ENCODE results near the gene PASK. TPM values are rescaled to one million over a fixed set of nuclear protein-coding genes. Genes with fewer than 3 reads are reported as not detected.

PASK gene
- total and polyA plus RNA-seq, 2 experiments from 2014 or later = 0.56 to 2.1 TPM

DNA sequence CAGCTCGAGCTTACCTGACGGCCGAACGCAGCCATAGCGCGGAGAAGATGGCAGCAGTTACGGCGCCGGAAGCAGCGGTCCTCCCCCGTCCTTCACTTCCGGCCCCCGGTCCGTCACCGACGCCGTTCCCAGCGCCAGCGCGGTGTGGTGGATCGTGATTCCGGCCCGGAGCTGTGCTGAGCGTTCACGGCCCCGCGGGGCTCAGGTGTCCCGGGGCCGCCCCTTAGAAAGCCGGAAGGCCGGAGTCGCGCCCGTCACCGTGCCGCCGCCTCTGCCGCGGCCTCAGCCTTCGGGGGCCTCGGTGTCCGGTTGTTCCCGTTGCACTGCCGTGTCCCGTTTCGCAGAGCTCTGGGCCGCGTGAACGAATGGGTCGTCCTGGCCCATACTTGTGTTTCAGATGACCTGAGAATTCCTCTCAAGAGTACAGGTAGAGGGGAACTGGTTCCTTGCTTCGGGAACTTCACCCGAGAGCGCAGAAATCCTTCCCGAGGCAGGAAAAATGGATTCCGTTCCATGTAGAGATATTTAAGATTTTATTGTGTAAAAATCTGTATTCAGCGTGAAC, 47.0 kb downstream of the PASK start, which contains the start of gene MTERF4:
MTERF4 (minus strand) TSS at position 49 of the 565 bp plus-strand sequence; CDS start at position 35, 14 bp downstream.
- WGBS, 2 experiments (ENCODE audit: low coverage in 1 of 2, low lambda C conversion rate in 2 of 2, missing lambda C conversion rate in 2 of 2) = 1 to 2% methylated on average over 51 to 56 of the region's 56 CpGs
- in situ Hi-C loops (cut with MboI) = no loop called here
- no peaks in the 10 kb centered on the region for H3K9me2 ChIP-seq (ENCODE audit: insufficient read depth)
- peak within 1 kb of the TSS; percentile 56 for H3K27ac ChIP-seq
- DNase-seq = peak; percentile 93
- peak within 1 kb of the TSS; percentile 92 for H3K9ac ChIP-seq
- H3K27me3 ChIP-seq (replicated peaks; ENCODE audit: insufficient read depth) = no peaks in the 10 kb centered on the region
- TF ChIP-seq EZH2phosphoT487 (IDR thresholded peaks at IDR 0.05; ENCODE audit: insufficient read depth, low read depth) = no peak
- no peak for TF ChIP-seq EZH2 (IDR thresholded peaks at IDR 0.05; ENCODE audit: insufficient read depth, poor library complexity, severe bottlenecking)
- peaks cover 10% of the 10 kb centered on the region for H3F3A ChIP-seq (ENCODE audit: insufficient read depth)
- H3K79me2 ChIP-seq (ENCODE audit: insufficient read depth) = peaks cover 59% of the 10 kb centered on the region
- H4K20me1 ChIP-seq (ENCODE audit: insufficient read depth) = no peaks in the 10 kb centered on the region
- H3K4me3 ChIP-seq = peak within 1 kb of the TSS; percentile 97
- H2AFZ ChIP-seq = peak within 1 kb of the TSS; percentile 100
- peaks cover 12% of the 10 kb centered on the region for H3K4me1 ChIP-seq (ENCODE audit: insufficient read depth)
- peak within 1 kb of the TSS; percentile 97 for H3K4me2 ChIP-seq (ENCODE audit: unreplicated experiment)
- no peaks in the 10 kb centered on the region for H3K36me3 ChIP-seq (ENCODE audit: low read depth)
- no peaks in the 10 kb centered on the region for H3K9me3 ChIP-seq (ENCODE audit: low read depth)

DNA sequence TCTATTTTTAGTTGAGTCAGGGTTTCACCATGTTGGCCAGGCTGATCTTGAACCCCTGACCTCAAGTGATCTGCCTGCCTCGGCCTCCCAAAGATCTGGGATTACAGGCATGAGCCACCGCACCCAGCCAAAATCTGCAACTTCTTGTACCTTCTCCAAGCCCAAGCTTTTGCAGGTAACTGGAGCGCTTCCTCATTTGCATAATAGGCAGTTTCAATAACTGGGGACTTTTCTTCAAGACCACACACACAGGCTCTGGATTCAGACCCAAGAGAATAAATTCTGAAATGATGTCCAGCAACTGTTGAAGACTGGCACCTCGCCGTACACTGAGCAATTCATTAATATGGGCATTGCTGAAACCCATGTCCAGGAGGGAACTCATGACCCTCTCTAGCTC, 50.0 kb downstream of the PASK start:
- Histone ChIP-seq H3K4me1 (ENCODE audit: insufficient read depth) (peaks cover 12% of the 10 kb centered on the region), H2AFZ (no peak overlapping the region), H3K27me3 (replicated peaks; ENCODE audit: insufficient read depth) (no peaks in the 10 kb centered on the region), H3K9me2 (ENCODE audit: insufficient read depth) (no peaks in the 10 kb centered on the region), H3K4me2 (ENCODE audit: unreplicated experiment) (no peak overlapping the region), H3K9ac (no peak overlapping the region), H3K79me2 (ENCODE audit: insufficient read depth) (peaks cover 69% of the 10 kb centered on the region), H3K36me3 (ENCODE audit: low read depth) (peaks cover 17% of the 10 kb centered on the region), H3K9me3 (ENCODE audit: low read depth) (no peaks in the 10 kb centered on the region), H3K4me3 (no peak overlapping the region), H4K20me1 (ENCODE audit: insufficient read depth) (no peaks in the 10 kb centered on the region), H3F3A (ENCODE audit: insufficient read depth) (peaks cover 35% of the 10 kb centered on the region), H3K27ac (no peak overlapping the region)
- no peak for TF ChIP-seq EZH2 (IDR thresholded peaks at IDR 0.05; ENCODE audit: insufficient read depth, poor library complexity, severe bottlenecking)
- TF ChIP-seq EZH2phosphoT487 (IDR thresholded peaks at IDR 0.05; ENCODE audit: insufficient read depth, low read depth) = no peak
- WGBS, 2 experiments (ENCODE audit: low coverage in 1 of 2, low lambda C conversion rate in 2 of 2, missing lambda C conversion rate in 2 of 2) = 89 to 90% methylated on average over 5 of the region's 5 CpGs
- in situ Hi-C loops (cut with MboI) = no loop called here
- no peak for DNase-seq

DNA sequence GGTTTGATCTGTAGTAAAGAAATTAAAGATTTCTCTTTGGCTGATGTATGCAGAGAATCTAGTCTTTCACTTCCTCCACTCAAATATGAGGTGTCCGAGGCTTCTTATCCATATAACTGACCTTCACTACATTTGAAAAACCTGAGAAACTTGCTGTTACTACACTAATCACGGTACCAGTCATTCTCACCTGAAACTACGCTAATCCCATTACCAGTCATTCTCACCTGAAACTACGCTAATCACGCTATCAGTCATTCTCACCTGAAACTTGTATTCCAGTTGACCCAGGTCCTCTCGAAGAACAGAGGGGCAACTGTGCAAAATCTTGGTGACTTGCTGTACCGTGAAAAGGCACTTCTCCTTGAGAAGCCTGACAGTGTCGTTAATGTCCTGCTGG, 52.3 kb downstream of the PASK start:
- 69 to 71% methylated on average over 8 of the region's 8 CpGs for WGBS, 2 experiments (ENCODE audit: low coverage in 1 of 2, low lambda C conversion rate in 2 of 2, missing lambda C conversion rate in 2 of 2)
- peaks cover 33% of the 10 kb centered on the region for H3K36me3 ChIP-seq (ENCODE audit: low read depth)
- TF ChIP-seq EZH2phosphoT487 (IDR thresholded peaks at IDR 0.05; ENCODE audit: insufficient read depth, low read depth) = no peak
- no peak for TF ChIP-seq EZH2 (IDR thresholded peaks at IDR 0.05; ENCODE audit: insufficient read depth, poor library complexity, severe bottlenecking)

DNA sequence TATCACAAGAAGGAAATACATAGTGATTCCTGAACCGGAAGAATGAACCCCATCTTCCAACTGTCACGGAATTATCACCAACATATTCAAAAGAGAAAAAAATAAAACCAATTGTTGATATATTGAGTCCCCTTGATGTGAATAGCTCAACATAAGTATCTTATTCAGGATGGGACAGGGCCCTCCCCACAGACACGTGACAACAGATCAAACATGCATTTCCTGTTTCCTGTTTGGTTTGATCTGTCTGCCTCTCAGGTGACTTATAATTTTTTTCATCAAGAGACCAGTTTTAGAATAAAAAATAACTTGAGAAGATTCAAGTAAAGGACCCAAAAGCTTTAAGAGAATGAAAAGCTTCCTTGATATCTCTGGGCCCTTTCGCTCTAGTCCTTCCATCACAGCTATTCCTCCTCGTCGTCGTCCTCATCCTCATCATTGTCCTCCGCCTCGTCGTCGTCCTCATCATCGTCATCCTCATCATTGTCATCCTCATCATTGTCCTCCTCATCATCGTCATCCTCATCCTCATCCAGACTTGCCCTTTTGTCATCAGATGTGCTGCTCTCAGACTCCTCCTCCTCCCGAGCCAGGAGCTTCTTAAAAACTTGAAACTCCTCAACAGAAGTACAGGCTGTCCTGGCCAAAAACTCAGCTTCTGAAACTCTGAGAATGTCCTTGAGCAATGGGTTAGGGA, 53.5 kb downstream of the PASK start:
- TF ChIP-seq EZH2 (IDR thresholded peaks at IDR 0.05; ENCODE audit: insufficient read depth, poor library complexity, severe bottlenecking) (no peak), EZH2phosphoT487 (IDR thresholded peaks at IDR 0.05; ENCODE audit: insufficient read depth, low read depth) (no peak)
- DNase-seq = no peak
- Histone ChIP-seq H3K4me3 (no peak overlapping the region), H3K27ac (no peak overlapping the region), H3K36me3 (ENCODE audit: low read depth) (peaks cover 33% of the 10 kb centered on the region), H3K9ac (no peak overlapping the region), H4K20me1 (ENCODE audit: insufficient read depth) (no peaks in the 10 kb centered on the region), H2AFZ (no peak overlapping the region), H3K27me3 (replicated peaks; ENCODE audit: insufficient read depth) (no peaks in the 10 kb centered on the region), H3K4me2 (ENCODE audit: unreplicated experiment) (no peak overlapping the region), H3K9me3 (ENCODE audit: low read depth) (no peaks in the 10 kb centered on the region), H3F3A (ENCODE audit: insufficient read depth) (peaks cover 36% of the 10 kb centered on the region), H3K9me2 (ENCODE audit: insufficient read depth) (no peaks in the 10 kb centered on the region), H3K79me2 (ENCODE audit: insufficient read depth) (peaks cover 44% of the 10 kb centered on the region), H3K4me1 (ENCODE audit: insufficient read depth) (peaks cover 2% of the 10 kb centered on the region)
- 87 to 92% methylated on average over 14 of the region's 14 CpGs for WGBS, 2 experiments (ENCODE audit: low coverage in 1 of 2, low lambda C conversion rate in 2 of 2, missing lambda C conversion rate in 2 of 2)
- in situ Hi-C loops (cut with MboI) = no loop called here

More for the DNA sequence above, 52.3 kb downstream of the PASK start:
- H3K9ac ChIP-seq = no peak overlapping the region
- peaks cover 36% of the 10 kb centered on the region for H3F3A ChIP-seq (ENCODE audit: insufficient read depth)
- H3K4me2 ChIP-seq (ENCODE audit: unreplicated experiment) = no peak overlapping the region
- H3K9me3 ChIP-seq (ENCODE audit: low read depth) = no peaks in the 10 kb centered on the region
- no peak overlapping the region for H3K4me3 ChIP-seq
- H4K20me1 ChIP-seq (ENCODE audit: insufficient read depth) = no peaks in the 10 kb centered on the region
- peaks cover 6% of the 10 kb centered on the region for H3K4me1 ChIP-seq (ENCODE audit: insufficient read depth)
- no peaks in the 10 kb centered on the region for H3K9me2 ChIP-seq (ENCODE audit: insufficient read depth)
- H3K27ac ChIP-seq = no peak overlapping the region
- no peak for DNase-seq
- H2AFZ ChIP-seq = no peak overlapping the region
- H3K79me2 ChIP-seq (ENCODE audit: insufficient read depth) = peaks cover 57% of the 10 kb centered on the region
- H3K27me3 ChIP-seq (replicated peaks; ENCODE audit: insufficient read depth) = no peaks in the 10 kb centered on the region
- in situ Hi-C loops (cut with MboI) = no loop called here
